Muscle layer of duodenum (tissue), 2 donors: ENCODE data around the gene TANC1.

ENCODE experiments used
- H3K27ac ChIP-seq: one replicate; pipeline ENCODE4 v1.7.0; 2013; ENCODE audit warnings: mild to moderate bottlenecking, low read length
- H3K27me3 ChIP-seq: one replicate; pipeline ENCODE4 v1.7.0; 2013; ENCODE audit warnings: low read depth, mild to moderate bottlenecking, control low read depth, low read length
- H3K36me3 ChIP-seq, 2 donors: one replicate each; pipeline ENCODE4 v1.7.0; 2013; ENCODE audit warnings: low read length in 2 of 2, control low read depth in 1 of 2, mild to moderate bottlenecking in 1 of 2; ENCODE audit not compliant: insufficient read depth in 2 of 2, control insufficient read depth in 1 of 2
- H3K4me1 ChIP-seq, 2 donors: one replicate each; pipeline ENCODE4 v1.7.0; 2013; ENCODE audit warnings: low read length in 2 of 2, mild to moderate bottlenecking in 2 of 2, control low read depth in 1 of 2, moderate library complexity in 1 of 2; ENCODE audit not compliant: insufficient read depth in 2 of 2, control insufficient read depth in 1 of 2
- H3K4me3 ChIP-seq, 2 donors: one replicate each; pipeline ENCODE4 v1.7.0; 2013; ENCODE audit warnings: low read length in 2 of 2, low read depth in 1 of 2, mild to moderate bottlenecking in 1 of 2
- H3K9me3 ChIP-seq, 2 donors: one replicate each; pipeline ENCODE4 v1.7.0; 2013; ENCODE audit warnings: low read length in 2 of 2, control low read depth in 1 of 2, mild to moderate bottlenecking in 1 of 2; ENCODE audit not compliant: control insufficient read depth in 1 of 2
- donor health status: healthy.

The TANC1 gene

DNA sequence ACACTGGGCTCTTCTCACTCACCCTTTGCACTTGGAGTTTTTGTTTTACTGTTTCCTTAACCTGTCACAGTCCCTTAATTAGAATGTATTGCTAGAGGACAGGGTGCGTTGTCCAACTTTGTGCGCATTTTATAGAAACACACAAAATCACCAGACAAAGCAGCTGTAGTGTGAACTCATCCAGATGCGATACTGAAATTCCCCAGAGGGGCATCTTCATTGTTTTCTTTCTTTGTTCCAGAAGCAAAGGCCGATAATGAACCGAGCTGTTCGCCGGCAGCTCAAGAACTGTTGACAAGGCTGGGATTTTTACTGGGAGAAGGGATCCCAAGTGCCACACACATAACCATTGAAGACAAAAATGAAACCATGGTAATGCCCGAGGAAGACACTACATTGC lies 180.5 kb downstream of the TANC1 start:
- no peak overlapping the region for H3K4me3 ChIP-seq
- H3K27ac ChIP-seq = no peak overlapping the region
- no peaks in the 10 kb centered on the region for H3K36me3 ChIP-seq
- H3K9me3 ChIP-seq = no peaks in the 10 kb centered on the region
- no peaks in the 10 kb centered on the region for H3K27me3 ChIP-seq
- peaks cover 15 to 56% of the 10 kb centered on the region in 2 donors for H3K4me1 ChIP-seq

DNA sequence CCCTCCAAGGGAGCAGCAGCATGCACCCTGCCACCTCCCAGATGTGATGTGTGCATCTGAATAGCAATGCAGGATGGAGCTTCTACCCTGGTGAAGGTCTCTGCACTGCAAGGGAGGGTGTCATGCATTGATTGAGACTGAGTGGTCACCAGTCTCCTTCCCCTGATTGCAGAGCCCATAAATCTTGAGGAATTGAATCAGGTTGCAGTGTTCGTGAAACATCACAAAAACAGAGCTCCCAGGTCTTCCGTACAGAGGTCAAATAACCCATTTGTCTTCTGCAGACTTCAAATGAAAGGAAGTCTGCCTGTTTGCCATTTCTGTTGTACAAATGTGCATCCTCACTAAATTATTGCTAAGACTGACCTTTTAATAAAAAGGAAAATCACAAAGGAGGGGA lies 181.3 kb downstream of the TANC1 start:
- no peak overlapping the region for H3K4me3 ChIP-seq
- H3K27ac ChIP-seq = no peak overlapping the region
- H3K36me3 ChIP-seq = no peaks in the 10 kb centered on the region
- peaks cover 20 to 65% of the 10 kb centered on the region in 2 donors for H3K4me1 ChIP-seq
- no peaks in the 10 kb centered on the region for H3K9me3 ChIP-seq
- no peaks in the 10 kb centered on the region for H3K27me3 ChIP-seq

DNA sequence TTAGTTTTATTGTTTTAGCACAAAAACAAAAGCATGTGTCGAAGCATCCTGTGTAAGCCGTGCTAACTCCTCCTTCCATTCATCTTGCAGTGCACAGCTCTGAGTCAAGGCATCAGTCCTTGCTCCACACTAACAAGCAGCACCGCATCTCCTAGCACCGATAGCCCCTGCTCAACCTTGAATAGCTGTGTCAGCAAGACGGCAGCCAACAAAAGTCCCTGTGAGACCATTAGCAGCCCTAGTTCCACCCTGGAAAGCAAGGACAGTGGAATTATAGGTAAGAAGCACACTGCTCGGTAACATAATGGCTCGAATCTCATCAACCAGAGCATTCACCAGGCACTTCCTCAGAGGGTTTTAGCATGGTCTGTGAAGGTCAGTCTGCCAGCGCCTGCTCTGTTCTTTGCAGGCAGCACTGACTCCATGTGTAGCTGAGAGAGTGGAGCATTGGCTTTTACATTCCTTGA lies 181.9 kb downstream of the TANC1 start:
- H3K4me1 ChIP-seq = peaks cover 20 to 67% of the 10 kb centered on the region in 2 donors
- no peaks in the 10 kb centered on the region for H3K36me3 ChIP-seq
- no peaks in the 10 kb centered on the region for H3K9me3 ChIP-seq
- H3K27ac ChIP-seq = no peak overlapping the region
- H3K27me3 ChIP-seq = no peaks in the 10 kb centered on the region
- H3K4me3 ChIP-seq = no peak overlapping the region

DNA sequence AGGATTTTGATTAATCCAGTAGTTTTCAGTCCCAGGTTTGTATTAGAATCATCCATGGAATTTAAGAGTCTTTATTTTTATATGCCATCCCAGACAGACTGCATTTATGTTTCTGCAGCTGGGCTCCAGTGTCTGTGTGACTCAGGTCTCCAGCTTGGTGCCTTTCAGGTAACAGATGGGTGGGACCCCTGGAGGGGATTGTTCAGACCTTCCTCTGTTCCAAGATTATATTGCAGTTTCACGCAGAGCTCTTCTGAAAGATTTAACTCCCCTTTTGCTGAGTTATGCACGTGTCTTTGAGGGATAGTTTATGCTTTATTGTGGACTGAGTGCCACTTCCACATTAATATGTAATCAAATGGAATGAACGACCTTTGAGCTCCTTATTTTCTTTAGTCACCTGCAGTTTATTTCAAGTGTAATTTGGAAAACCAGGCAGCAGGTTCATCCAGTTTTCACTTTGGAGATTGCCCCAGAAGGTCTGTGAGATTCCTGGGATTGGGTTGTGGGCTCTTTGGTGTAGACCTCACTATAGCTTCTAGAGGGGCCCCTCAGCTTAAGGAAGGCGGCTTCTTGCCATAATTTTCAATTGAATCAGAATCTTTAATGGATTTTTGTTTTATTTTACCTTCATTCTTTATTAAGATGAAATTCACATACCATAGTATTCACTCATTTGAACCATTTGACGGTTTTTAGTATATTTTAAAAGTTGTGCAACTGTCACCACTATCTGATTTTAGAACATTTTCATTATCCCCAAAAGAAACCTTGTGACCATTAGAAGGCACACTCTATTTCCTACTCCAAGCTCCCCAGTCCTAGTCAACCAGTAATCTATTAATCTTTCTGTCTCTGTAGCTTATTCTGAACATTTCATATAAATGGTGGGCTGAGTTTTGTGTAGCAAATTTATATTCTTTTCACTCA lies 183.0 kb downstream of the TANC1 start:
- H3K27me3 ChIP-seq = no peaks in the 10 kb centered on the region
- peak overlapping the region; percentile 1 for H3K27ac ChIP-seq
- no peaks in the 10 kb centered on the region for H3K36me3 ChIP-seq
- no peak overlapping the region for H3K4me3 ChIP-seq
- no peaks in the 10 kb centered on the region for H3K9me3 ChIP-seq
- peaks cover 20 to 73% of the 10 kb centered on the region in 2 donors for H3K4me1 ChIP-seq

DNA sequence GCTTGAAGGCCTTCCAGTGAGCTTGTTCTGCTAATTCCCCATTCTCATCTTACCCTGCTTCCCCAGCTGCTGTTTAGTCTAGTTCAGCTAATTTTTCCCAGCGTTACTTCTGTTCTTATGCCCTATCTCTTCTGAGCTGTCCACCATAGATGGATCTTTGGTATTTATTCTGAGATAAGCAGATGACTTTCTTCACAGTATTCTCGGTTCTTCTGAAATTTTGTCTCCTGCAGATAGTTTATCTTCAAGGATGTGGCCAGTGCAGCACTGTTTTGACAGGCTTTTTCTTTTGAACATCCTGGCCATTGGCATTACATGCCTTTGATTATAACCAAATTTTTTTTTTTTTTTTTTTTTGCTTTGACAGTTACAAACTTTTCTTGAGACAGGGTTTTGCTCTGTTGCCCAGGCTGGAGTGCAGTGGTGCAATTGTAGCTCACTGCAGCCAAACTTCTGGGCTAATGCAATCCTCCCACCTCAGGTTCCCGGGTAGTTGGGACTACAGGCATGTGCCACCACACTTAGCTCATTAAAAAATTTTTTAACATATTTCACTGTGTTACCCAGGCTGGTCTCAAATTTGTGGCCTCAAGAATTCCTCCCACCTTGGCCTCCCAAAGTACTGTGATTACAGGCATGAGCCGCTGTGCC lies 183.8 kb downstream of the TANC1 start:
- no peaks in the 10 kb centered on the region for H3K27me3 ChIP-seq
- H3K9me3 ChIP-seq = no peaks in the 10 kb centered on the region
- H3K4me1 ChIP-seq = peaks cover 20 to 72% of the 10 kb centered on the region in 2 donors
- H3K36me3 ChIP-seq = no peaks in the 10 kb centered on the region
- peak overlapping the region; percentile 1 for H3K27ac ChIP-seq
- no peak overlapping the region for H3K4me3 ChIP-seq

DNA sequence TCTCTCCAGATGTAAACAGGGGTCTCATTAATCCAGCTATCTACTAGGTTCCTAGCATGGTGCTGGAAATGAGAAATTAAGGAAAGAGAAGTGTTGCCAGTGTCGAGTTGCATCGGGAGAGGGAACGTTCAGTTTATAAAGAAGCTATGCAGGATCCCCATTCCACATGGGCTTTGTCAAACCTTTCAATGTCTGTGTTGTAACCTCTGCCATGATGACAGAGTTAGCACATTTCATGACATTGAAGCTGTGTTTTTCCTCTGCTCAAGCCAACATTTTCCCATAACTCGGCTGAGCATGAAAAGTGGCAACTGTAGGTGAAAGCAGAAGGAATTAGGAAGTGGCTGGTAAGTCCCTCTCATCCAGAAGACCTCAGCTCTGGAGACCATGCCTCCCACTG lies 184.6 kb downstream of the TANC1 start:
- peaks cover 20 to 68% of the 10 kb centered on the region in 2 donors for H3K4me1 ChIP-seq
- no peak overlapping the region for H3K27ac ChIP-seq
- no peaks in the 10 kb centered on the region for H3K9me3 ChIP-seq
- H3K4me3 ChIP-seq = no peak overlapping the region
- H3K36me3 ChIP-seq = no peaks in the 10 kb centered on the region
- H3K27me3 ChIP-seq = no peaks in the 10 kb centered on the region

DNA sequence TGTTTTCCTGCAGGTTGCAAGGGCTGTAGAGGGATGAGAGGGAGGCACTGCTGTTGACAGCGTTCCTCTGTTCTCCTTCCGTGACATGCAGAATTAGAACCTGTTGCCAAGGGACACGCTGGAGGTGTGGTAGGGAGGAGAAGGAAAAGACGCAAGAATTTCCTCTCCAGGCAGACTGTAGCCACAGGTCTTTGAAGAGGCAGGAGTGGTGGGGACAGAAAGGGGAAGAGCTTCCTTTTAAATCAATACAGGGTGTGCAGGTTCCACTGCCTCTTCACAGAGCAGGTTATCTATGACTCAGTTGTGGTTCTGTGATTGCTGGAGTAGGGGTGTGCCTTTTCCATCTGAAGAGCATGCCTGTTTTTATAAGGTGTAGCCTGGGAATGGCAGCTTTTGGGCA lies 185.0 kb downstream of the TANC1 start:
- no peak overlapping the region for H3K27ac ChIP-seq
- H3K36me3 ChIP-seq = no peaks in the 10 kb centered on the region
- H3K9me3 ChIP-seq = no peaks in the 10 kb centered on the region
- no peaks in the 10 kb centered on the region for H3K27me3 ChIP-seq
- H3K4me3 ChIP-seq = no peak overlapping the region
- H3K4me1 ChIP-seq = peaks cover 20 to 68% of the 10 kb centered on the region in 2 donors

DNA sequence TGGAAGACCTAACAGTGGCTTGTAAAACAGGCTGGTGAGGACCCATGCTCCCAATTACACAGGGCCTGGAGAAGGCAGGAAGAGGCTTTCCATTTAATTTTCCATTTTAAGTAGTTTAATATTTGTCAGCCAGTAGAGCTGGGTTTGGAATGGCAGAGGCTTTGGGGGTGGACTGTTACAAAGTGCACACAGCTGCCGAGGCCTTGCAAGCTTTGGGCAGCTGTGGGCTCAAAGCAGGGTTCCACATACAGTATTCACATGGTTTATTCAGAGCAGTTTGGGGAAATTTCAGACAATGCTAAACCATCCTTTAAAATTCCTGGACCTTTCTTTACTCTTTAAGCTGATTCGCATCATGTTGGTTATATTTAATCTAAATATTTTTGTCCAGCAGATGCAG lies 185.5 kb downstream of the TANC1 start:
- no peak overlapping the region for H3K27ac ChIP-seq
- H3K9me3 ChIP-seq = no peaks in the 10 kb centered on the region
- H3K4me3 ChIP-seq = no peak overlapping the region
- peaks cover 20 to 68% of the 10 kb centered on the region in 2 donors for H3K4me1 ChIP-seq
- no peaks in the 10 kb centered on the region for H3K36me3 ChIP-seq
- H3K27me3 ChIP-seq = no peaks in the 10 kb centered on the region

DNA sequence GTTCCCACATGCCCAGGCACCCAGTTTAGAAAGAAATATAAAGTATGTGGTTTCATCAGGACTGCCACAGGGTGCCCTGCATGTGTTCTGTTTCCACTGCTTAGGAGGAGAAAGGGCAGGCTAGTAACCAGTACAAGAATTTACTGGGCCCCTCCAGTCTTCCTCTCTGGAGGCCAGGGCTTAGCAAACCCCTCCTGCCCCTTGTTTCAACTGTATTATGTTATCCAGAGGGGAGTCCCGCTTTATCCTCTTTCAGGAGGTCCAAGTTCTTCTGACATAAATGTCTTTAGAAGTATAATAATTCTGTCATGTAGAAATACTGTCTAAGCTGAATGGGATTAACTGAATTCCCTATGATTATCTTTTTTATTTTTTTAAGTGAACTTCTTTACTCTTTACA lies 185.9 kb downstream of the TANC1 start:
- Histone ChIP-seq H3K27ac (peak overlapping the region; percentile 27), H3K9me3 (no peaks in the 10 kb centered on the region), H3K36me3 (no peaks in the 10 kb centered on the region), H3K4me3 (no peak overlapping the region), H3K4me1 (peaks cover 20 to 68% of the 10 kb centered on the region in 2 donors), H3K27me3 (no peaks in the 10 kb centered on the region)

DNA sequence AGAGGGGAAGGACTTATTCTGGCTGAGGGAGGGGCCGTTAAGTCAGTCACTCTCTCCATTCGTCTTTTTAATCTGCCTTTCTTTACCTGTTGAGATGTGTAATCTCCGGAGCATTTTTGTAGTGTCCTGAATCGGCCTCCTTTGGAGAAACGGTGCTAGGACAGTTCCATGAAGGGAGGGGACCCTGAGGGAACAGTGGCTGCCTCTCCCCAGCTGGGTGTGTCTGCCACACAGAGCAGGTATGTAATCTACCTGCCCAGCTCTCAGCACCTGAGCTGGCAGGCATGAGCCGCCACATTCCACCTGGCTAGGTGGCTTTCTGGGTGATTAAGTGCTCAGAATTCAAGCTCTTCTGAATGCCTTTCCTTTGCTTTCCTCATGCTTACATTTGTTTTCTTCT lies 186.9 kb downstream of the TANC1 start:
- no peaks in the 10 kb centered on the region for H3K36me3 ChIP-seq
- H3K4me1 ChIP-seq = peaks cover 16 to 58% of the 10 kb centered on the region in 2 donors
- no peaks in the 10 kb centered on the region for H3K9me3 ChIP-seq
- H3K4me3 ChIP-seq = no peak overlapping the region
- peak overlapping the region; percentile 32 for H3K27ac ChIP-seq
- no peaks in the 10 kb centered on the region for H3K27me3 ChIP-seq

DNA sequence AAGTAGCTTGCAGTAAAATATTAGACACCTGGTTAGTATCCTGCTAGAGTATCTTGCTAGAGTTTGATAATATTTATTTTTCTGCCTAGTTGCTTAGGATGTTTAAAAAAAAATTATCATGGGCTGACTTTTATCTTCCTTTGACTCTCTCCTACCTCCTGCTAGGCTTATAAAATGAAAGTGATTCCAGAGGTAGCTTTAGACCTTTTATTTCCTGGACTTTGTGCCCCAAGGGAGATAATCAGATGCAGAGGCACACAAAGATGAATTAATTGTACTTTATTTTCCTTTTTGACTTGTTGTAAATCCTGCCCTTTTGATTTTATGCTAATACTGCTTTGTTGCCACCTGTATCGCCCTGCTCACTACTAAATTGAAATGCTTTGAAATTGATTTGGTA lies 187.4 kb downstream of the TANC1 start:
- peak overlapping the region; percentile 36 for H3K27ac ChIP-seq
- peaks cover 12 to 57% of the 10 kb centered on the region in 2 donors for H3K4me1 ChIP-seq
- H3K36me3 ChIP-seq = no peaks in the 10 kb centered on the region
- H3K27me3 ChIP-seq = no peaks in the 10 kb centered on the region
- H3K9me3 ChIP-seq = no peaks in the 10 kb centered on the region
- H3K4me3 ChIP-seq = no peak overlapping the region
